LNCaP clone FGC (cell line): Measurements from ENCODE around the gene CKS2.

Source experiments
- DNase-seq: peaks from one replicate; pipeline ENCODE4 v3.0.0-alpha.2; 2011; ENCODE audit warnings: low read depth
- H3K4me3 ChIP-seq: 2 replicates; pipeline ENCODE4 v1.5.1; 2011; ENCODE audit warnings: mild to moderate bottlenecking, low read depth, low read length, control low read depth
- CTCF ChIP-seq: IDR thresholded peaks from 2 replicates; pipeline ENCODE4 v1.5.1; 2012; ENCODE audit warnings: mild to moderate bottlenecking; ENCODE audit not compliant: control insufficient read depth, insufficient read depth; ENCODE audit errors: extremely low read depth

The CKS2 gene

GRCh38 chr9:89354471-89354870, 43.5 kb downstream of the CKS2 start:
- no peak for DNase-seq
- no peak for TF ChIP-seq CTCF
- H3K4me3 ChIP-seq, result no peak overlapping the region

- H3K4me3 ChIP-seq, result no peak overlapping the region
- no peak for DNase-seq
- TF ChIP-seq CTCF, result no peak
Observed at GRCh38 chr9:89356782-89357181, 45.8 kb downstream of the CKS2 start.

GRCh38 chr9:89357331-89358197, 46.6 kb downstream of the CKS2 start:
- DNase-seq, result no peak
- no peak for TF ChIP-seq CTCF
- no peak overlapping the region for H3K4me3 ChIP-seq

- no peak for TF ChIP-seq CTCF
- no peak for DNase-seq
- no peak overlapping the region for H3K4me3 ChIP-seq
Observed at GRCh38 chr9:89358376-89358916, 47.5 kb downstream of the CKS2 start.

- H3K4me3 ChIP-seq, result no peak overlapping the region
- peak; percentile 55 for DNase-seq
- no peak for TF ChIP-seq CTCF
Observed at GRCh38 chr9:89358985-89359384, 48.0 kb downstream of the CKS2 start.

GRCh38 chr9:89359751-89360261, 48.8 kb downstream of the CKS2 start:
- DNase-seq, result no peak
- no peak overlapping the region for H3K4me3 ChIP-seq
- no peak for TF ChIP-seq CTCF
